ENCODE data around the gene UBXN7.

GRCh38 chr3:196323016-196323415 lies 109.2 kb downstream of the UBXN7 start:
- no peak for TF ChIP-seq POLR2A (IDR thresholded peaks at IDR 0.05)
- TF ChIP-seq, protein P1, sequence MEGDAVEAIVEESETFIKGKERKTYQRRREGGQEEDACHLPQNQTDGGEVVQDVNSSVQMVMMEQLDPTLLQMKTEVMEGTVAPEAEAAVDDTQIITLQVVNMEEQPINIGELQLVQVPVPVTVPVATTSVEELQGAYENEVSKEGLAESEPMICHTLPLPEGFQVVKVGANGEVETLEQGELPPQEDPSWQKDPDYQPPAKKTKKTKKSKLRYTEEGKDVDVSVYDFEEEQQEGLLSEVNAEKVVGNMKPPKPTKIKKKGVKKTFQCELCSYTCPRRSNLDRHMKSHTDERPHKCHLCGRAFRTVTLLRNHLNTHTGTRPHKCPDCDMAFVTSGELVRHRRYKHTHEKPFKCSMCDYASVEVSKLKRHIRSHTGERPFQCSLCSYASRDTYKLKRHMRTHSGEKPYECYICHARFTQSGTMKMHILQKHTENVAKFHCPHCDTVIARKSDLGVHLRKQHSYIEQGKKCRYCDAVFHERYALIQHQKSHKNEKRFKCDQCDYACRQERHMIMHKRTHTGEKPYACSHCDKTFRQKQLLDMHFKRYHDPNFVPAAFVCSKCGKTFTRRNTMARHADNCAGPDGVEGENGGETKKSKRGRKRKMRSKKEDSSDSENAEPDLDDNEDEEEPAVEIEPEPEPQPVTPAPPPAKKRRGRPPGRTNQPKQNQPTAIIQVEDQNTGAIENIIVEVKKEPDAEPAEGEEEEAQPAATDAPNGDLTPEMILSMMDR (IDR thresholded peaks at IDR 0.05 in 4 of 5, conservative IDR thresholded peaks at IDR 0.05 in 1 of 5), result no peak

Measured in gastrocnemius medialis (tissue), 4 donors.